Measurements from ENCODE around the gene MPV17L2.

- TF ChIP-seq CTCF (IDR thresholded peaks at IDR 0.05; ENCODE audit: low read depth, low read length, missing input control) = no peak
- no peak for TF ChIP-seq RAD21 (IDR thresholded peaks at IDR 0.05)
- TF ChIP-seq JUND (IDR thresholded peaks at IDR 0.05) = no peak
- no peak for TF ChIP-seq SP1 (IDR thresholded peaks at IDR 0.05)
- no peak for TF ChIP-seq ATF3 (IDR thresholded peaks at IDR 0.05)
- no peak for TF ChIP-seq TAF1 (conservative IDR thresholded peaks at IDR 0.05)
- TF ChIP-seq GABPA (IDR thresholded peaks at IDR 0.05 in 1 of 2, conservative IDR thresholded peaks at IDR 0.05 in 1 of 2) = no peak
- TF ChIP-seq FOXA1 (IDR thresholded peaks at IDR 0.05) = no peak
Observed at GRCh38 chr19:18225355-18225701, 32.3 kb downstream of the MPV17L2 start.
